SK-N-SH (cell line): ENCODE results near the gene ORC6. TPM values are rescaled to one million over a fixed set of nuclear protein-coding genes. Genes with fewer than 3 reads are reported as not detected.

ENCODE experiments used
- CTCF ChIA-PET: fragments of 300-600, 350-600 bp; formaldehyde crosslinking; extraction: SDS; loops from one replicate; lab custom pipeline; 2021; lab: Yijun Ruan, JAX
- POLR2A ChIA-PET: fragments of 350-600 bp; sonication (Branson Sonifier 250); formaldehyde crosslinking; extraction: SDS; loops from one replicate; lab custom pipeline; 2020; ENCODE audit warnings: antibody characterized with exemption, inconsistent platforms; lab: Yijun Ruan, JAX
- DNase-seq: peaks from one replicate; pipeline ENCODE4 v3.0.0; 2012
- H2AFZ ChIP-seq: fragments of 200-600 bp; sonication (generic); 2 replicates; pipeline ENCODE4 v1.8.1; 2016; ENCODE audit warnings: antibody characterized with exemption, mild to moderate bottlenecking, low read depth
- H3F3A ChIP-seq: fragments of 200-600 bp; sonication (generic); replicated peaks from 2 replicates; pipeline ENCODE3; 2016; ENCODE audit warnings: antibody characterized with exemption, mild to moderate bottlenecking; ENCODE audit not compliant: insufficient read depth
- H3K27ac ChIP-seq, 2 experiments: fragments of 200-500 bp in 1 of 2; fragments of 200-600 bp in 1 of 2; sonication (Bioruptor generic) in 1 of 2; sonication (generic), shearing (Covaris generic) in 1 of 2; 2 replicates each; pipeline versions ENCODE4 v1.5.1 to v1.6.1; 2014 to 2016; ENCODE audit warnings: low read depth in 2 of 2, inconsistent platforms in 1 of 2, low read length in 1 of 2, mild to moderate bottlenecking in 1 of 2, mixed read lengths in 1 of 2
- H3K27me3 ChIP-seq: fragments of 200-600 bp; sonication (generic), shearing (Covaris generic); 2 replicates; pipeline ENCODE4 v1.6.1; 2016; ENCODE audit warnings: mixed run types; ENCODE audit not compliant: insufficient read depth
- H3K36me3 ChIP-seq, 2 experiments: fragments of 200-500 bp in 1 of 2; fragments of 200-600 bp in 1 of 2; sonication (Bioruptor generic) in 1 of 2; sonication (generic) in 1 of 2; replicated peaks in 1 of 2; 2 replicates each; pipeline versions ENCODE3 to v1.5.1; 2014 to 2016; ENCODE audit warnings: low read length in 1 of 2, mild to moderate bottlenecking in 1 of 2; ENCODE audit not compliant: insufficient read depth in 2 of 2, control insufficient read depth in 1 of 2
- H3K4me1 ChIP-seq, 2 experiments: fragments of 200-500 bp in 1 of 2; fragments of 200-600 bp in 1 of 2; sonication (Bioruptor generic) in 1 of 2; sonication (generic), shearing (Covaris generic) in 1 of 2; 2 replicates each; pipeline versions ENCODE4 v1.5.1 to v1.6.1; 2014 to 2016; ENCODE audit warnings: low read depth in 1 of 2, low read length in 1 of 2, mixed run types in 1 of 2; ENCODE audit not compliant: insufficient read depth in 2 of 2, control insufficient read depth in 1 of 2
- H3K4me2 ChIP-seq: fragments of 200-600 bp; sonication (generic), shearing (Covaris generic); 2 replicates; pipeline ENCODE4 v1.6.1; 2017; ENCODE audit warnings: mixed run types
- H3K4me3 ChIP-seq, 2 experiments: fragments of 200-500 bp in 1 of 2; fragments of 200-600 bp in 1 of 2; sonication (Bioruptor generic) in 1 of 2; sonication (generic), shearing (Covaris generic) in 1 of 2; 2 replicates each; pipeline versions ENCODE4 v1.5.1 to v1.8.1; 2014 to 2016; ENCODE audit warnings: low read depth in 2 of 2, inconsistent platforms in 1 of 2, low read length in 1 of 2, mild to moderate bottlenecking in 1 of 2, mixed read lengths in 1 of 2, moderate library complexity in 1 of 2
- H3K79me2 ChIP-seq: fragments of 200-600 bp; sonication (generic); 2 replicates; pipeline ENCODE4 v1.8.1; 2017; ENCODE audit warnings: mild to moderate bottlenecking; ENCODE audit not compliant: insufficient read depth
- H3K9ac ChIP-seq: fragments of 200-600 bp; sonication (generic); 2 replicates; pipeline ENCODE4 v1.6.1; 2017; ENCODE audit warnings: mixed run types
- H3K9me2 ChIP-seq: fragments of 200-600 bp; sonication (generic); 2 replicates; pipeline ENCODE4 v1.6.1; 2017; ENCODE audit warnings: mixed run types
- H3K9me3 ChIP-seq: fragments of 200-600 bp; sonication (generic); 2 replicates; pipeline ENCODE4 v1.6.1; 2017; ENCODE audit warnings: mixed run types, mild to moderate bottlenecking, moderate library complexity
- H4K20me1 ChIP-seq: fragments of 200-600 bp; sonication (generic); 2 replicates; pipeline ENCODE4 v1.6.1; 2017; ENCODE audit warnings: mild to moderate bottlenecking, mixed run types; ENCODE audit not compliant: insufficient read depth
- CHD2 ChIP-seq: fragments of 150-350 bp; IDR thresholded peaks from 2 replicates; pipeline ENCODE4 v1.6.1; 2018; ENCODE audit warnings: low read length; ENCODE audit not compliant: partially characterized antibody
- ELF1 ChIP-seq: IDR thresholded peaks from 2 replicates; pipeline ENCODE4 v1.4.0; 2012
- FOSL2 ChIP-seq: IDR thresholded peaks from 2 replicates; pipeline ENCODE4 v1.4.0; 2012; ENCODE audit warnings: low read depth, mild to moderate bottlenecking, moderate library complexity, borderline replicate concordance
- JUND ChIP-seq: IDR thresholded peaks from 2 replicates; pipeline ENCODE4 v1.4.0; 2012
- NRF1 ChIP-seq: IDR thresholded peaks from 2 replicates; pipeline ENCODE4 v1.6.1; 2012; ENCODE audit warnings: low read depth, mild to moderate bottlenecking, low read length
- RCOR1 ChIP-seq: fragments of 150-350 bp; IDR thresholded peaks from 2 replicates; pipeline ENCODE4 v1.6.1; 2017; ENCODE audit warnings: antibody characterized with exemption, low read length
- RFX5 ChIP-seq: IDR thresholded peaks from 2 replicates; pipeline ENCODE4 v1.6.1; 2012; ENCODE audit warnings: mild to moderate bottlenecking, improper control_type of control experiment, low read length
- SIN3A ChIP-seq: IDR thresholded peaks from 2 replicates; pipeline ENCODE4 v1.6.1; 2012; ENCODE audit warnings: low read depth, mild to moderate bottlenecking, low read length, moderate library complexity, borderline replicate concordance
- SMC3 ChIP-seq: IDR thresholded peaks from 2 replicates; pipeline ENCODE4 v1.6.1; 2012; ENCODE audit warnings: low read depth, low read length, improper control_type of control experiment
- TEAD4 ChIP-seq: IDR thresholded peaks from 2 replicates; pipeline ENCODE4 v1.4.0; 2012; ENCODE audit warnings: mild to moderate bottlenecking, borderline replicate concordance; ENCODE audit not compliant: insufficient read depth
- WGBS: methylation state at CpG from one replicate; pipeline ENCODE4 v1.1.6; 2017; ENCODE audit warnings: low lambda C conversion rate; 5-methylcytosine and 5-hydroxymethylcytosine counted together
- polyA plus RNA-seq, 3 experiments: library from polyadenylated mRNA; depleted of rRNA; stranded (reverse); fragments of >200 nt; gene quantifications; 2 replicates each; pipeline ENCODE4 v1.2.3, GENCODE V29; 2012
- TF ChIP-seq, protein P1 (sequence below): IDR thresholded peaks from 2 replicates; pipeline ENCODE4 v1.4.0; 2012; ENCODE audit warnings: low read depth, borderline replicate concordance
- TF ChIP-seq, protein P2 (sequence below): IDR thresholded peaks from 2 replicates; pipeline ENCODE4 v1.4.0; 2012; ENCODE audit warnings: low read depth, borderline replicate concordance
- TF ChIP-seq, protein P3 (sequence below): fragments of 150-350 bp; IDR thresholded peaks from 2 replicates; pipeline ENCODE4 v1.6.1; 2016; ENCODE audit warnings: mild to moderate bottlenecking, low read depth, low read length
- TF ChIP-seq, protein P4 (sequence below): fragments of 200-600 bp; sonication (generic); IDR thresholded peaks from 2 replicates; pipeline ENCODE4 v1.6.1; 2017; ENCODE audit warnings: antibody characterized with exemption, mild to moderate bottlenecking, moderate library complexity
- TF ChIP-seq, protein P5 (sequence below): IDR thresholded peaks from 2 replicates; pipeline ENCODE4; 2012

Gene ORC6
- polyA plus RNA-seq, 1 of the 3 experiments (the other 2 are of a cell fraction) = 17.4 TPM

DNA sequence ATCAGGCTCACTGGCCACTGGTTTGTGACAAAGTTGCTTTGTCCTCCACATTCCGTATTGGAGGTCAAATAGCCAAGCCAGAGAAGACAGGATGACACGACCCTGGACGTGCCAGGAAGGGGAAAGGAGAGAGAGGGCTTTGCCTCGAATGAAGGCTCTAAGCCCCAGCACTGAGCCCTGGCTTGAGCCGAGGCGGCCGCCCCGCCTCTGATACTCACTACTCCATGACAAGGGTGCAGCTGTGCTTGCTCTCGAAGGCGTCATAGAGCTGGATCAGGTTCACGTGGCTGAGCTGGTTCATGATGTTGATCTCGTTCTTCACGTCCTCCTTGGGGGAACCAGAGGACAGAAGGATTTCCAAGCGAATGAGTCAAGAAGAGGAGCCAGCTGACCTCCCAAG is 39.3 kb downstream of the ORC6 start:
- Histone ChIP-seq H3K4me1 (peaks cover 0 to 2% of the 10 kb centered on the region in 2 experiments; a peak in 1 of 4 replicates), H3K4me3 (no peak overlapping the region), H2AFZ (no peak overlapping the region), H3K27me3 (no peaks in the 10 kb centered on the region), H3K9me3 (0 out of 2 replicates have a peak, but pooled peaks cover 6% of the 10 kb centered on the region), H3F3A (no peaks in the 10 kb centered on the region), H3K4me2 (no peak overlapping the region), H3K36me3 (no peaks in the 10 kb centered on the region), H4K20me1 (no peaks in the 10 kb centered on the region), H3K27ac (no peak overlapping the region), H3K9ac (no peak overlapping the region), H3K79me2 (no peaks in the 10 kb centered on the region), H3K9me2 (no peaks in the 10 kb centered on the region)
- POLR2A ChIA-PET = no interaction called here
- CTCF ChIA-PET = interaction anchor here (1.0 kb wide), 1 partner anchor 15 kb away, joined by 3 read pairs; no protein-coding TSS in a partner anchor
- TF ChIP-seq RCOR1 = no peak
- TF ChIP-seq RFX5 = no peak
- no peak for TF ChIP-seq ELF1
- TF ChIP-seq, protein P1, sequence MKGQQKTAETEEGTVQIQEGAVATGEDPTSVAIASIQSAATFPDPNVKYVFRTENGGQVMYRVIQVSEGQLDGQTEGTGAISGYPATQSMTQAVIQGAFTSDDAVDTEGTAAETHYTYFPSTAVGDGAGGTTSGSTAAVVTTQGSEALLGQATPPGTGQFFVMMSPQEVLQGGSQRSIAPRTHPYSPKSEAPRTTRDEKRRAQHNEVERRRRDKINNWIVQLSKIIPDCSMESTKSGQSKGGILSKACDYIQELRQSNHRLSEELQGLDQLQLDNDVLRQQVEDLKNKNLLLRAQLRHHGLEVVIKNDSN = no peak
- TF ChIP-seq, protein P2, sequence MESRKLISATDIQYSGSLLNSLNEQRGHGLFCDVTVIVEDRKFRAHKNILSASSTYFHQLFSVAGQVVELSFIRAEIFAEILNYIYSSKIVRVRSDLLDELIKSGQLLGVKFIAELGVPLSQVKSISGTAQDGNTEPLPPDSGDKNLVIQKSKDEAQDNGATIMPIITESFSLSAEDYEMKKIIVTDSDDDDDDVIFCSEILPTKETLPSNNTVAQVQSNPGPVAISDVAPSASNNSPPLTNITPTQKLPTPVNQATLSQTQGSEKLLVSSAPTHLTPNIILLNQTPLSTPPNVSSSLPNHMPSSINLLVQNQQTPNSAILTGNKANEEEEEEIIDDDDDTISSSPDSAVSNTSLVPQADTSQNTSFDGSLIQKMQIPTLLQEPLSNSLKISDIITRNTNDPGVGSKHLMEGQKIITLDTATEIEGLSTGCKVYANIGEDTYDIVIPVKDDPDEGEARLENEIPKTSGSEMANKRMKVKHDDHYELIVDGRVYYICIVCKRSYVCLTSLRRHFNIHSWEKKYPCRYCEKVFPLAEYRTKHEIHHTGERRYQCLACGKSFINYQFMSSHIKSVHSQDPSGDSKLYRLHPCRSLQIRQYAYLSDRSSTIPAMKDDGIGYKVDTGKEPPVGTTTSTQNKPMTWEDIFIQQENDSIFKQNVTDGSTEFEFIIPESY = no peak
- TF ChIP-seq, protein P3, sequence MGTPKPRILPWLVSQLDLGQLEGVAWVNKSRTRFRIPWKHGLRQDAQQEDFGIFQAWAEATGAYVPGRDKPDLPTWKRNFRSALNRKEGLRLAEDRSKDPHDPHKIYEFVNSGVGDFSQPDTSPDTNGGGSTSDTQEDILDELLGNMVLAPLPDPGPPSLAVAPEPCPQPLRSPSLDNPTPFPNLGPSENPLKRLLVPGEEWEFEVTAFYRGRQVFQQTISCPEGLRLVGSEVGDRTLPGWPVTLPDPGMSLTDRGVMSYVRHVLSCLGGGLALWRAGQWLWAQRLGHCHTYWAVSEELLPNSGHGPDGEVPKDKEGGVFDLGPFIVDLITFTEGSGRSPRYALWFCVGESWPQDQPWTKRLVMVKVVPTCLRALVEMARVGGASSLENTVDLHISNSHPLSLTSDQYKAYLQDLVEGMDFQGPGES = no peak
- TF ChIP-seq, protein P4, sequence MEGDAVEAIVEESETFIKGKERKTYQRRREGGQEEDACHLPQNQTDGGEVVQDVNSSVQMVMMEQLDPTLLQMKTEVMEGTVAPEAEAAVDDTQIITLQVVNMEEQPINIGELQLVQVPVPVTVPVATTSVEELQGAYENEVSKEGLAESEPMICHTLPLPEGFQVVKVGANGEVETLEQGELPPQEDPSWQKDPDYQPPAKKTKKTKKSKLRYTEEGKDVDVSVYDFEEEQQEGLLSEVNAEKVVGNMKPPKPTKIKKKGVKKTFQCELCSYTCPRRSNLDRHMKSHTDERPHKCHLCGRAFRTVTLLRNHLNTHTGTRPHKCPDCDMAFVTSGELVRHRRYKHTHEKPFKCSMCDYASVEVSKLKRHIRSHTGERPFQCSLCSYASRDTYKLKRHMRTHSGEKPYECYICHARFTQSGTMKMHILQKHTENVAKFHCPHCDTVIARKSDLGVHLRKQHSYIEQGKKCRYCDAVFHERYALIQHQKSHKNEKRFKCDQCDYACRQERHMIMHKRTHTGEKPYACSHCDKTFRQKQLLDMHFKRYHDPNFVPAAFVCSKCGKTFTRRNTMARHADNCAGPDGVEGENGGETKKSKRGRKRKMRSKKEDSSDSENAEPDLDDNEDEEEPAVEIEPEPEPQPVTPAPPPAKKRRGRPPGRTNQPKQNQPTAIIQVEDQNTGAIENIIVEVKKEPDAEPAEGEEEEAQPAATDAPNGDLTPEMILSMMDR = no peak
- TF ChIP-seq, protein P5, sequence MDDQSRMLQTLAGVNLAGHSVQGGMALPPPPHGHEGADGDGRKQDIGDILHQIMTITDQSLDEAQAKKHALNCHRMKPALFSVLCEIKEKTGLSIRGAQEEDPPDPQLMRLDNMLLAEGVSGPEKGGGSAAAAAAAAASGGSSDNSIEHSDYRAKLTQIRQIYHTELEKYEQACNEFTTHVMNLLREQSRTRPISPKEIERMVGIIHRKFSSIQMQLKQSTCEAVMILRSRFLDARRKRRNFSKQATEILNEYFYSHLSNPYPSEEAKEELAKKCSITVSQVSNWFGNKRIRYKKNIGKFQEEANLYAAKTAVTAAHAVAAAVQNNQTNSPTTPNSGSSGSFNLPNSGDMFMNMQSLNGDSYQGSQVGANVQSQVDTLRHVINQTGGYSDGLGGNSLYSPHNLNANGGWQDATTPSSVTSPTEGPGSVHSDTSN = no peak
- no peak for TF ChIP-seq JUND
- no peak for TF ChIP-seq FOSL2
- TF ChIP-seq NRF1 = no peak
- no peak for TF ChIP-seq CHD2
- TF ChIP-seq SIN3A = no peak
- TF ChIP-seq SMC3 = no peak
- TF ChIP-seq TEAD4 = no peak
- no peak for DNase-seq
- WGBS = 78% methylated on average over 14 of the region's 14 CpGs
